HG03097 (cell line): ENCODE measurements around the gene SAMD3.
A peak's percentile ranks its signal among the peaks of the same experiment; 100 is the strongest.
"Not testable (repeated sequence)": the region's sequence is repeated elsewhere in the genome, so short reads cannot be mapped to it uniquely, and the experiment has no call there.

Experiments
- ATAC-seq: cut with Tn5 transposase; IDR thresholded peaks from one replicate; pipeline ENCODE4 v1.9.1; 2021; ENCODE audit not compliant: unreplicated experiment, low FRiP score

SAMD3 gene

GRCh38 chr6:130138116-130138908 is 84.4 kb downstream of the SAMD3 start:
- peak; percentile 61 for ATAC-seq

DNA sequence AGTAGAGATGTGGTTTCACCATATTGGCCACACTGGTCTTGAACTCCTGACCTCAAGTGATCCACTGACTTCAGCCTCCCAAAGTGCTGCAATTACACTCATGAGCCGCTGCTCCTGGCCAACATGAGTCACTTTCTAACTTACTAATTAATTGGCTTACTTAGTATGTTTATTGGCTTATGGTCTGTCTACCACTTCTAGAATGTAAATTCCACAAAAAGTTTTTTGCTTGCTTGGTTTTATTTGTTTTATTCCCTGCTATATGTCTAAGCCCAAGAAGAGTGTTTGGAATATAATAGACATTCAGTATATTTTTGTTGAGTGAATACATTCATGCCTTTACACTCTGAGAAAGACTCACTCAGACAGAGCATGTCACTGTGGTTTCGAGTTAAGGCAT is 86.0 kb downstream of the SAMD3 start:
- no peak for ATAC-seq

DNA sequence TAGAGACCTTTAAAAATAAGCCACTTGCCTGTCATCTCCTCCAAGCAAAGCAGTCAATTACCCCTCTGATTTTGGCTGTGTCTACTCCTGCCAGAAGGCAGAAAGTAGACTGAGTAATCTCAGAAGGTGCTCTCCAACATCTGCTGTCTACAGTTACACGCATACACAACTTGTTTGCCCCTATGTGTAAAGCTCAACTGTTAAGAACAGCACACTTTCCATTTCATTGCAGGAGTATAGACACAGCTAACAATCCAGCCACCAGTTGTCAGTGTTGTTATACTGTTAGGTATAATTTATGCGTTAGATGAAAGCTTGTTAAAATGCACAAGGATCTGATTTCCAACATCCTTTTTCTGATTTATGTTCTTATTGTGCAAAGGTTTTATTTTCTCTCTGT is 88.2 kb downstream of the SAMD3 start:
- no peak for ATAC-seq

DNA sequence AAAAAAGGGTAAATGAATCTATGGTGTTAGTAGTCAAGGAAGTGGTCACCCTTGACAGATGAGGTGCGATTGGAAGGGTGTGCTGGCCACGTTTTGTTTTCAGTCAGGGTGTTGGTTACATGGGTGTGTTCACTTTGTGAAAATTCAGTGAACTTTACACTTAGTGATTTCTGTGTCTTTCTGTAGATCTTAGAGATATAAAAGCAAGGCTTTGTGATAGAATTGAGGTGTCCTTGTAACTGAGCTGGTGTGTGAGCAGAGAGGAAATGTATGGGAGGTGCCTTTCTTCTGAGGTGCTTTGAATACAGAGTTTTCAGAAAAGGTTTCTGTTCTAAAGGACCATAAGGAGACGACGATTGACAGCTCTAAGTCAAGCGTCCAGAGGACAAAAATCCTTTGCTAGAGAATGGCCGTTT is 90.5 kb downstream of the SAMD3 start:
- peak; percentile 56 for ATAC-seq

DNA sequence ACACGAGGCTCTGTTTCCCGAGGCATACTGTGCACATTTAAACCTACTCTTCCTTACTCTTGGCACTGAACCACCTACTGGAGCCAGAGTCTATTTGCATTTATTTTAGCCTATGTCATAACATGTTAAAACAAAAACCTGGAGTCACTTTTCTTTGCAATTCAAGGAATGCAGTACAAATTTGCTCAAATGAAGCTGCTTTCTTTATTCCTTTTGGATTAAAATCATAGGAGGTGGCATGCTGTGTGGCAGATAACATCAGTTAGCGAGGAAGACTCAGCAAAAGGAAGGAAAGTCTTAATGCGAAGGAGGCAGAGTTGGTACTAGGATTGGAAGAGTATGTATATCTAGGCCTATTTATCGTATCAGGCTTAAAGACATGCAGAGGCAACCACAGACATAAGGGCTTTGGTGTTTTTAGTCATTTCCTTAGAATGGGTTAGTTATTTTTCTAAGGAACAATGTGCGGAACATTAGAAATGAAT is 92.9 kb downstream of the SAMD3 start:
- ATAC-seq = no peak

- no peak for ATAC-seq
These were observed 94.4 kb downstream of the SAMD3 start for GRCh38 chr6:130128326-130128725.

GRCh38 chr6:130127195-130127594 is 95.6 kb downstream of the SAMD3 start:
- no peak for ATAC-seq

GRCh38 chr6:130122243-130122642 is 100.5 kb downstream of the SAMD3 start:
- no peak for ATAC-seq

DNA sequence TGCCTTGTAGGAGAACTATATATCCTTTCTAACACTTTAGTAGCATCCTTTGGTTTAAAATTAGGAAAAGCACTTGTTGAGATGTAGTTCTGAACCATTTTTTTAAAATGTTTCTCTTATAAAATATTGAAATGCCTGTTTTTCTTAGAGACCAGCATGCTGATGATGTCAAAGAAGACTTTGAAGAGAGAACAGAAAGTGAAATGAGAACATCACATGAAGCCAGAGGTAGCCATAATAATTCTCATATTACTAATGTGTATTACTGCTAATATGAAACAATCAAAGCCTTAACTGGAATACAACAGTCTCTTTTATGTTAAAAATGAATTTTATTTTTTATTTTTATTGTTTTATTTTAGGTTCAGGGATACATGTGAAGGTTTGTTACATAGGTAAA is 102.0 kb downstream of the SAMD3 start:
- ATAC-seq = no peak

- no peak for ATAC-seq
These were observed 103.5 kb downstream of the SAMD3 start for GRCh38 chr6:130119211-130119610.

- no peak for ATAC-seq
These were observed 104.5 kb downstream of the SAMD3 start for GRCh38 chr6:130118236-130118635.

DNA sequence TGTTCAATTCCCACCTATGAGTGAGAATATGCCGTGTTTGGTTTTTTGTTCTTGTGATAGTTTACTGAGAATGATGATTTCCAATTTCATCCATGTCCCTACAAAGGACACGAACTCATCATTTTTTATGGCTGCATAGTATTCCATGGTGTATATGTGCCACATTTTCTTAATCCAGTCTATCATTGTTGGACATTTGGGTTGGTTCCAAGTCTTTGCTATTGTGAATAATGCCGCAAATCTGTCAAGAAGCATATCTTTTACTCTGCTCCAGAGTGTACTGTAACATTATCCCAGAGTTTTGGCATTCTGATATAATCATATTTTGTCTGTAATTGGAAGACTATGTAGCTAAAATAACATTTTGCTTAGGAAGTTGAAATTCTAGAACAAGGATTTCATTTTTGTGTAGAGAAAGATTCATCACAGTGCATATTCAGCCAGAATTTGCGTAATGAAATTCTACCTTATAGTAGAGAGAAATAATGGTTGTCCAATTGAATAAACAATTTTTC is 105.5 kb downstream of the SAMD3 start:
- ATAC-seq = not testable (repeated sequence)

DNA sequence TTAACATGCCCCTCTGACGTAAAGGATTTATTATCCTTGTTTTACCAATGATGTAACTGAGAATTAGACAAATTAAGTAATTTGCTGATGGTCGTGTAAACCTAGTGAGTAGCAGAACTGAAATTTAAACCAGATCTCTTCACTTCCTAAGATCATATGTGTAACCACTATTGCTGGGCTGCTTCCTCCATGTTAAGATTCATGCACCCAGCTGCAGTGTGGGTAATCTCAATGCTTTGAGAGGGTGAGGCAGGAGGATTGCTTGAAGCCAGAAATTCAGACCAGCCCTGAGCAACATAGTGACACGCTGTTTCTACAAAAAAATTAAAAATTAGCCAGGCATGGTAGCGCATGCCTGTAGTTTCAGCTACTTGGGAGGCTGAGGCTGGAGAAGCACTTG is 106.5 kb downstream of the SAMD3 start:
- no peak for ATAC-seq

GRCh38 chr6:130115036-130115435 is 107.7 kb downstream of the SAMD3 start:
- peak; percentile 79 for ATAC-seq

- no peak for ATAC-seq
These were observed 109.5 kb downstream of the SAMD3 start for GRCh38 chr6:130113201-130113710.

DNA sequence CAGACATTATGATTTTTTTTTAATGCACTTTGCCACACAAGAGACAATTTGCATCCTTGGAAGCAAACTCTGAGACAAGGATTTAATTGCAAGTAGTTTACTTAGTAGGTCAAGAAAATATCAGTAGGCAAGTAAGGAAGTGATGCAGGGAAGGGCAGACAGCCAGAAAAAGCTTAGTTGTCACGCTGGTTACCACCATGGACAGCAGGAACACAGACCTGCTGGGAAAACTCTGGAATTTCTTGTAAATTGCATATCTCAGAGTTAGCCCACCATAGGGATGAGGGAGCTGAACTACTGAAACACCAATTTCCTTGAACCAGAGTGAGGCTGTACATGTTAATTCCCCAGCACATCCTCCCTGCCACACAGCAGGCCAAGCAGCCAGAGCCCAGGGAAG is 111.7 kb downstream of the SAMD3 start:
- ATAC-seq = no peak

- no peak for ATAC-seq
These were observed 115.0 kb downstream of the SAMD3 start for GRCh38 chr6:130107710-130108109.

GRCh38 chr6:130105996-130106704 is 116.6 kb downstream of the SAMD3 start:
- no peak for ATAC-seq

- no peak for ATAC-seq
These were observed 123.6 kb downstream of the SAMD3 start for GRCh38 chr6:130099119-130099518.

- ATAC-seq = no peak
These were observed 124.4 kb downstream of the SAMD3 start for GRCh38 chr6:130098317-130098716.
